Umbilical cord (tissue), 2 donors: Measurements from ENCODE around the gene TBXT. TPM values are rescaled to one million over a fixed set of nuclear protein-coding genes. Genes with fewer than 3 reads are reported as not detected.

Experiments
- DNase-seq: peaks from one replicate; pipeline ENCODE4 v3.0.0-alpha.2; 2015; ENCODE audit warnings: low spot score
- total RNA-seq: library from RNA; depleted of rRNA; stranded (reverse); fragments of >200 nt; gene quantifications from one replicate; pipeline ENCODE4 v1.2.3, GENCODE V29; 2014; ENCODE audit warnings: low replicate concordance; ENCODE audit not compliant: insufficient read depth

Gene TBXT
- total RNA-seq, 1 donor from 2014 or later, result not detected

DNA sequence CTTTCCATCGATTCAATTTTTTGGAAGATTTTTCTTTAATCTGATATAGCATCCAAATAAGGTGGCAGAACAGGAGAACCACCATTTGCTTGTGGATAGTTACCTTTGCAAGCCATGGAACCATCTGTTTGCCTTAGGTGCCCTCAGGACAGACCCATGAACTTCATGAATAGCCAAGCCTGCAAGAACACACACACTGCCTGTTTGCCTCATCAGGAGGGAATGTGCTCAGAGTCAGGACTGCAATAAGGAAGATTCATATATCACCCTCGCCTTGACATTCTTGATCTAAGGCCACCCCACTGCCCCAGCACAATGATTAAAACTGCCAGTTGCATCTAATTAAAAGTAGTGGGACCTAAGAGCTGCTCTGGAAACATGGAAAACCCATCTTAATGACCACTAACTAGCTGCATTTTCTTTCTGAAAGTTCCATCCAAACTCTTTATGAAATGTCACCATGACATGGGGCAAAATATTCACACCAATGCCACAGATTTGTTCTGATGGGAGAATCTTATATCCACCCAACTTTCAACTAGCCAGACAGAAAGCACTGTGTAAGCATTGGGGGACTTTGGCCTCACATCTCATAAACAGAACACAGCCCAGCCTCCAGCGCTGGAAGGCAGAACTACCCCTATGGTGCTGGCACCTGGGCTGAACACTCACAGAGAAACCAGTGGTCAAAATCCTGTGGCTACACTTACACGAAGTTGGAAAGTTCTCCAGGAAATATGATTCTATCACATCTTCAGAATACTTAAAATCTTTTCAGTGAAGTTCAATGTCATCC is 48.3 kb downstream of the TBXT start:
- DNase-seq, result no peak

GRCh38 chr6:166115609-166116008 is 52.0 kb downstream of the TBXT start:
- no peak for DNase-seq

DNA sequence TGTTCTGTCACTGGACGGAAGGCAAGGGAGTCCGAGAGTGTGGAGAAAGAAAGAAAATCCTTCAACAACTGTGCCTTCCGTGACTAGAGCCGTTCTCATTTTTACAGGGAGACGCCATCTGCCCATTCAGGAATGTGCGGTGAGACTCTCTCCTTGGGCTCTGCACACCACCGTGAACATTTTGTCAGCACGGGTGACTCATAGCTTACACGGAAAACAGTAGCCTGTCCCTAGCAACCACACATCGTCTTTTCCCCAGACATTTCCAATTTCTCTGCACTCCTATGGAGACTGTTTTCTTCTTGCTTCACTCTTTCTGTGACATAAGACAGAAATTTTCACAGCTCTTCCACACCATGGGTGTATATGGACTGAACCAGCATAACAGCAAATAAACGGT is 55.1 kb downstream of the TBXT start:
- peak; percentile 15 for DNase-seq

DNA sequence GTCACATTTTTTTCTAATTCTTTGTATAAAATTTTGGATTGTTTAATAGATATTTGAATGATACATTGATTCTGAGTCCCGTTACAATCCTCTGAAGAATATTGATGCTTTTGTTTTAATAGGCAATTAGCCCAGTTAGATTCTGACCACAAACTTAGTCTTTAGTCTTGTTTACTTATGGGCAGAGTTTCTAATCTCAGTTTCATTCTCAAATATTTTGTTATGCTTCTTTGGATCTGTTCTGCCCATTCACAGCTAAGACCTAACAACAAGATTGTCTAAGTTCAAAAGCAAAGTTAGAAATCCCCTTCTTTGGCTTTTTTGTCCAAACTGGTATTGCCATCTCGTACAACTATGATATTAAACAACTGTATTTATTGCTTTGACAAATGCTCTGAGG is 58.0 kb downstream of the TBXT start:
- no peak for DNase-seq

Other genes starting within 250 kb of the TBXT start
- gene PRR18, start 140.5 kb upstream of the TBXT start, total RNA-seq, result not detected
- 35.9 TPM for gene SFT2D1, start 174.7 kb upstream of the TBXT start, total RNA-seq
- 36.4 TPM for gene MPC1, start 215.1 kb upstream of the TBXT start, total RNA-seq